Measurements from ENCODE around the gene METAP1. TPM values are rescaled to one million over a fixed set of nuclear protein-coding genes. Genes with fewer than 3 reads are reported as not detected.
"Not testable (repeated sequence)": the region's sequence is repeated elsewhere in the genome, so short reads cannot be mapped to it uniquely, and the experiment has no call there.

METAP1 gene
- total RNA-seq, 1 donor from 2014 or later: 67.4 TPM

- DNase-seq (ENCODE audit: missing footprints) (no peak), ATAC-seq (no peak)
- intact Hi-C loops (cut with DNase I): loop anchor here (1.0 to 5.0 kb wide), 4 partner anchors 62 to 732 kb away; partner anchors contain the start of genes EIF4E and RAP1GDS1
Measured at GRCh38 chr4:98994474-98995182, 893 bp upstream of the METAP1 start.

GRCh38 chr4:98996056-98996764, 689 bp downstream of the METAP1 start:
- intact Hi-C loops (cut with DNase I): loop anchor here (5.0 kb wide), 1 partner anchor 734 kb away; the partner anchor contains the start of gene RAP1GDS1

GRCh38 chr4:98996765-98997068, 1.2 kb downstream of the METAP1 start:
- intact Hi-C loops (cut with DNase I): loop anchor here (5.0 kb wide), 1 partner anchor 734 kb away; the partner anchor contains the start of gene RAP1GDS1
- no peak for ATAC-seq
- DNase-seq (ENCODE audit: missing footprints): no peak

More at GRCh38 chr4:98996056-98996764, 689 bp downstream of the METAP1 start:
- DNase-seq (ENCODE audit: missing footprints) (peak; percentile 68), ATAC-seq (no peak)

- DNase-seq (ENCODE audit: missing footprints) (no peak), ATAC-seq (no peak)
- intact Hi-C loops (cut with DNase I): loop anchor here (5.0 kb wide), 1 partner anchor 735 kb away; the partner anchor contains the start of gene RAP1GDS1
Measured at GRCh38 chr4:98997166-98997565, 1.6 kb downstream of the METAP1 start.

- no peak for DNase-seq (ENCODE audit: missing footprints)
- intact Hi-C loops (cut with DNase I): loop anchor here (5.0 kb wide), 1 partner anchor 736 kb away; the partner anchor contains the start of gene RAP1GDS1
- no peak for ATAC-seq
Measured at GRCh38 chr4:98998551-98998950, 3.0 kb downstream of the METAP1 start.

GRCh38 chr4:99002279-99002678, 6.8 kb downstream of the METAP1 start:
- no peak for DNase-seq (ENCODE audit: missing footprints)
- no peak for ATAC-seq
- intact Hi-C loops (cut with DNase I): no loop called here

- intact Hi-C loops (cut with DNase I): no loop called here
- ATAC-seq (no peak), DNase-seq (ENCODE audit: missing footprints) (no peak)
Measured at GRCh38 chr4:99008051-99008450, 12.5 kb downstream of the METAP1 start.

GRCh38 chr4:99011910-99012309, 16.4 kb downstream of the METAP1 start:
- intact Hi-C loops (cut with DNase I): loop anchor here (5.0 kb wide), 1 partner anchor 45 kb away; no protein-coding TSS in a partner anchor
- ATAC-seq: no peak
- DNase-seq (ENCODE audit: missing footprints): no peak

GRCh38 chr4:99013402-99013843, 17.9 kb downstream of the METAP1 start:
- peak; percentile 91 for ATAC-seq
- intact Hi-C loops (cut with DNase I): loop anchor here (5.0 kb wide), 1 partner anchor 44 kb away; no protein-coding TSS in a partner anchor
- DNase-seq (ENCODE audit: missing footprints): no peak

- no peak for DNase-seq (ENCODE audit: missing footprints)
- intact Hi-C loops (cut with DNase I): loop anchor here (5.0 kb wide), 1 partner anchor 43 kb away; no protein-coding TSS in a partner anchor
- peak; percentile 31 for ATAC-seq
Measured at GRCh38 chr4:99013884-99014523, 18.5 kb downstream of the METAP1 start.

GRCh38 chr4:99021386-99021785, 25.9 kb downstream of the METAP1 start:
- DNase-seq (ENCODE audit: missing footprints): no peak
- intact Hi-C loops (cut with DNase I): no loop called here
- no peak for ATAC-seq

- ATAC-seq: no peak
- no peak for DNase-seq (ENCODE audit: missing footprints)
- intact Hi-C loops (cut with DNase I): no loop called here
Measured at GRCh38 chr4:99022566-99022965, 27.0 kb downstream of the METAP1 start.

GRCh38 chr4:99023800-99024251, 28.3 kb downstream of the METAP1 start:
- intact Hi-C loops (cut with DNase I); ATAC-seq; DNase-seq (ENCODE audit: missing footprints): not testable (repeated sequence)

- ATAC-seq: peak; percentile 83
- intact Hi-C loops (cut with DNase I): no loop called here
- no peak for DNase-seq (ENCODE audit: missing footprints)
Measured at GRCh38 chr4:99024481-99025275, 29.2 kb downstream of the METAP1 start.

GRCh38 chr4:99025506-99025905, 30.0 kb downstream of the METAP1 start:
- no peak for ATAC-seq
- no peak for DNase-seq (ENCODE audit: missing footprints)
- intact Hi-C loops (cut with DNase I): no loop called here

- no peak for ATAC-seq
- intact Hi-C loops (cut with DNase I): no loop called here
Measured at GRCh38 chr4:99027304-99027703, 31.8 kb downstream of the METAP1 start.

GRCh38 chr4:99028187-99028586, 32.7 kb downstream of the METAP1 start:
- DNase-seq (ENCODE audit: missing footprints) (no peak), ATAC-seq (no peak)
- intact Hi-C loops (cut with DNase I): no loop called here

More at GRCh38 chr4:99027304-99027703, 31.8 kb downstream of the METAP1 start:
- no peak for DNase-seq (ENCODE audit: missing footprints)

- intact Hi-C loops (cut with DNase I): no loop called here
- ATAC-seq (no peak), DNase-seq (ENCODE audit: missing footprints) (no peak)
Measured at GRCh38 chr4:99029018-99029735, 33.7 kb downstream of the METAP1 start.

Measured in Right ventricle myocardium inferior (tissue), 1 donor.